ENCODE data around the gene TERF2IP. TPM values are rescaled to one million over a fixed set of nuclear protein-coding genes. Genes with fewer than 3 reads are reported as not detected.

TERF2IP gene, protein sequence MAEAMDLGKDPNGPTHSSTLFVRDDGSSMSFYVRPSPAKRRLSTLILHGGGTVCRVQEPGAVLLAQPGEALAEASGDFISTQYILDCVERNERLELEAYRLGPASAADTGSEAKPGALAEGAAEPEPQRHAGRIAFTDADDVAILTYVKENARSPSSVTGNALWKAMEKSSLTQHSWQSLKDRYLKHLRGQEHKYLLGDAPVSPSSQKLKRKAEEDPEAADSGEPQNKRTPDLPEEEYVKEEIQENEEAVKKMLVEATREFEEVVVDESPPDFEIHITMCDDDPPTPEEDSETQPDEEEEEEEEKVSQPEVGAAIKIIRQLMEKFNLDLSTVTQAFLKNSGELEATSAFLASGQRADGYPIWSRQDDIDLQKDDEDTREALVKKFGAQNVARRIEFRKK
- polyA plus RNA-seq: 180 and 205 TPM in 2 replicates

GRCh38 chr16:75647492-75648264 is at the start of gene TERF2IP, which contains the start of gene KARS1:
TSS of gene TERF2IP (plus strand) at chr16:75647773. CDS start at chr16:75647883, 110 bp downstream.
TSS of gene KARS1 (minus strand) at chr16:75647665. CDS start at chr16:75647639, 26 bp downstream.

DNA sequence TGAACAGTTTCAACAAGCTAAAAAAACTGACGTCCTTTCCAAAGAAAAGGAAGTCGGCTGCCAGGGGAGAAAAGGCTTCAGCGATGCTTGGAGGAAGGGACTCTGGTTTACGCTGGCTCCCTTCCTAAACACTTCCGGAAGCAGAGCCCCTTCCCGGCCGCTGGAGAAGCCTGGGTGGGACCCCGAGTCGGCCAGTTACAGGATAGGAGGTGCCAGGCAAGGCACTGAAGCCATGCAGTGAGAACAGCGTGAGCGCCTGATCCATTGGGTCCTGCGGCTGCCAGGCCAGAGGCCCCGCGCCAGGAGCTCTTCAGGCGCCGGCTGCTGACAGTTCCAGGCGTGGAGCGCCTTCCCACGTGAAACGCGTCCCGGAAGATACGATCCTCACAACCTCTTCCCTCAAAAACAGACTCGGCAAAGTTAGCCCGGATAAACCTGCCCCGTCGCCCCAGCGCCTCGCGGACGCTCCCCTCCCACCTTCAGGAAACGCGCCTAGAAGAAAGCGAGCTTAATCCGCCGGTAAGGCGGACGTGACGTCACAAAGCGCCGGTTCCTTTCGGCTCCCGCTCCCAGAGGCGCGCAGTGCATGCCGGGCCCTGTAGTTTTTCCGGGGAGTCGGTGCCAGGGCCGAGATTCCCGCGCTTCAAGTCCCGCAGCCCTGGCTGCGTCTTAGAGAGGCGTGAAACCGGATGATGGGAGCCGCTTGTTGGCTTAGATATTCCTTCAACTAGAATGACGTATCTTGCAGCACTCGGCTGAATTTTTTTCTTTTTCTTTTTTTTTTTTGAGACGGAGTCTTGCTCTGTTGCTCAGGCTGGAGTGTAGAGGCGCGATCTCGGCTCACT is 24.6 kb upstream of the TERF2IP start, which contains the start of gene ADAT1:
Gene ADAT1, minus strand, starts transcription at position 521 of the 845 bp plus-strand sequence. CDS start 2,482 bp downstream, outside the sequence.

GRCh38 chr16:75676909-75677308 is 29.3 kb downstream of the TERF2IP start, which contains the start of gene CPHXL2:
TSS of gene CPHXL2 (minus strand) at chr16:75677009. CDS start at chr16:75676999, 10 bp downstream.

DNA sequence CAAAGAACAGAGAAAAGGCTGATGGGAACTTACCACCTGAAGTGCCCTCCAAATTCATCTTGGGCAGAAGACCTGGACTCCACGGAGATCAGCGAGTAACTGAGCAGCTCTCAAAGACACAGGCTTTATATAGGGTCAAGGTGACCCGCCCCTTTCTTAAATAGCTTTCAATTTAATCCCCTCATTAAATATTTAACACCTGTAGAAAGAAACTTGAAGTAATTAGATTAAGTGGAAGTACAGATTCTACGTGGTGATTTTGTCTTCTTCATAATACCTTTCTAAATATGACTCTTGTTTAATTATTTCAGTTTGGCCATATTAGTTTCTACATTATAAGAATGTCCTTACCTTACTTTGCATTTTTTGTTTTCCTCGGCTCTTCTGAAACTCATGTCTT is 53.8 kb downstream of the TERF2IP start, which contains the start of gene DUXB:
Gene DUXB, minus strand, starts transcription at position 101 of the 400 bp plus-strand sequence. Its CDS starts 43 bp downstream, at position 58.

Other genes starting within 250 kb of the TERF2IP start
- 102 and 108 TPM in 2 replicates for gene CFDP1, start 214.3 kb upstream of the TERF2IP start, polyA plus RNA-seq
- 32.0 and 36.9 TPM in 2 replicates for gene TMEM170A, start 183.1 kb upstream of the TERF2IP start, polyA plus RNA-seq
- gene CHST6, start 152.3 kb upstream of the TERF2IP start, polyA plus RNA-seq: 0.07 TPM in 1 of 2 replicates, not detected in the other
- gene CHST5, start 111.7 kb upstream of the TERF2IP start, polyA plus RNA-seq: 0.14 TPM in 1 of 2 replicates, not detected in the other
- 6.5 and 8.3 TPM in 2 replicates for gene TMEM231, start 91.5 kb upstream of the TERF2IP start, polyA plus RNA-seq
- 3,090 and 3,287 TPM in 2 replicates for gene GABARAPL2, start 81.4 kb upstream of the TERF2IP start, polyA plus RNA-seq
- 5.4 and 8.0 TPM in 2 replicates for gene ADAT1, start 24.5 kb upstream of the TERF2IP start, polyA plus RNA-seq
- 80.5 and 116 TPM in 2 replicates for gene KARS1, start 108 bp upstream of the TERF2IP start, polyA plus RNA-seq
- not detected in 2 replicates for gene CPHXL2, start 29.2 kb downstream of the TERF2IP start, polyA plus RNA-seq
- gene DUXB, start 53.7 kb downstream of the TERF2IP start, polyA plus RNA-seq: not detected in 2 replicates
- gene CPHXL, start 78.7 kb downstream of the TERF2IP start, polyA plus RNA-seq: not detected in 2 replicates

All from Purkinje cell (primary cell).